Right lobe of liver (tissue), 6 donors: Measurements from ENCODE around the gene PAGE2B. TPM values are rescaled to one million over a fixed set of nuclear protein-coding genes. Genes with fewer than 3 reads are reported as not detected.

Experiments used
- ATAC-seq, 4 donors: fragments of 200-7000 bp; cut with Tn5 transposase; one replicate each; pipeline ENCODE4 v1.9.1; 2020; ENCODE audit warnings: mild to moderate bottlenecking in 4 of 4, moderate library complexity in 4 of 4
- DNase-seq, 3 donors: peaks; one replicate each; pipeline ENCODE4 v3.0.0-alpha.2; 2020
- H3K27ac ChIP-seq, 3 donors: fragments of 200-600 bp; one replicate each; pipeline ENCODE4 v1.8.0; 2022
- H3K27me3 ChIP-seq, 2 donors: fragments of 200-600 bp; one replicate each; pipeline ENCODE4 v1.8.0; 2022
- H3K36me3 ChIP-seq, 4 donors: fragments of 200-600 bp; sonication (generic) in 1 of 4; one replicate each; pipeline versions ENCODE4 v1.5.1 to v1.8.0; 2017 to 2022; ENCODE audit warnings: control low read depth in 1 of 4
- H3K4me1 ChIP-seq, 4 donors: fragments of 200-600 bp; sonication (generic) in 1 of 4; one replicate each; pipeline versions ENCODE4 v1.5.1 to v1.8.0; 2017 to 2022; ENCODE audit warnings: control low read depth in 1 of 4
- H3K4me3 ChIP-seq, 3 donors: fragments of 200-600 bp; one replicate each; pipeline ENCODE4 v1.8.0; 2022
- H3K9me3 ChIP-seq, 4 donors: fragments of 200-600 bp; sonication (generic) in 1 of 4; one replicate each; pipeline versions ENCODE4 v1.5.1 to v1.8.0; 2017 to 2022; ENCODE audit warnings: control low read depth in 1 of 4
- POLR2A ChIP-seq: fragments of 450-650 bp; IDR thresholded peaks from one replicate; pipeline ENCODE4 v1.6.1; 2017; ENCODE audit warnings: antibody characterized with exemption, mild to moderate bottlenecking
- WGBS: methylation state at CpG from one replicate; pipeline ENCODE4 v1.1.6; 2018; ENCODE audit warnings: low coverage, low lambda C conversion rate; ENCODE audit not compliant: insufficient coverage; ENCODE audit errors: missing lambda C conversion rate; 5-methylcytosine and 5-hydroxymethylcytosine counted together
- intact Hi-C, 2 donors: fragments of 100-400 bp; cut with DNase I; formaldehyde crosslinking; loops; one replicate each; pipeline versions ENCODE4 v1.11.2 to v1.14.1; 2022
- total RNA-seq, 6 experiments: library from RNA; depleted of rRNA in 2 of 6; stranded (reverse); fragments of >200 nt in 2 of 6; fragmentation: NEBNext Ultra II Directional in 3 of 6; extraction: Animal tissue kit (Norgen Biotek cat#: 25700) in 3 of 6; gene quantifications; one replicate each; pipeline versions ENCODE4 v1.1.0 to v1.2.4, GENCODE V29; 2016 to 2023
- TF ChIP-seq, protein P1 (sequence below), 4 donors: fragments of 200-600 bp in 3 of 4; fragments of 450-650 bp in 1 of 4; IDR thresholded peaks; one replicate each; pipeline versions ENCODE4 v1.5.1 to v1.8.0; 2016 to 2022; ENCODE audit warnings: antibody characterized with exemption in 4 of 4, mild to moderate bottlenecking in 2 of 4
- donor health status: DM: no; HTN: yes; CAD: no.
- donor health status: DM: no; HTN: no; CAD: no.
- donor health status: DM: no; HTN: no; CAD: no.
- donor health status: DM: no; HTN: yes; CAD: no.
- donor health status: DM: no; HTN: yes; CAD: no.

The PAGE2B gene
- total RNA-seq, 6 experiments from 2014 or later: not detected

DNA sequence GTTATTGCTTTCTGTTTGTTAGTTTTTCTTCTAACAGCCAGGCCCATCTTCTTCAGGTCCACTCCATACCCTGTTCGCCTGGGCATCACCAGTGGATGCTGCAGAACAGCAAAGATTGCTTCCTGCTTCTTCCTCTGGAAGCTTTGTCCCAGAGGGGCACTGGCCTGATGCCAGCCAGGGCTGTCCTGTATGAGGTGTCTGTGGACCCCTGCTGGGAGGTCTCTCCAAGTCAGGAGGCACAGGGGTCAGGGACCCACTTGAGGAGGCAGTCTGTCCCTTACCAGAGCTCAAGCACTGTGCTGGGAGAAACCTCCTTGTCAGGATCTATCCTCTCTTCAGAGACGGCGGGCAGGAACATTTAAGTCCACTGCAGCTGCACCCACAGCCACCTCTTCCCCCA is 2.5 kb upstream of the PAGE2B start:
- 33% methylated on average over 1 of the region's 3 CpGs for WGBS
- H3K27me3 ChIP-seq: no peaks in the 10 kb centered on the region
- intact Hi-C loops: no loop called here
- no peak overlapping the region for H3K27ac ChIP-seq
- H3K4me1 ChIP-seq: no peaks in the 10 kb centered on the region
- no peak overlapping the region for H3K4me3 ChIP-seq
- TF ChIP-seq, protein P1, sequence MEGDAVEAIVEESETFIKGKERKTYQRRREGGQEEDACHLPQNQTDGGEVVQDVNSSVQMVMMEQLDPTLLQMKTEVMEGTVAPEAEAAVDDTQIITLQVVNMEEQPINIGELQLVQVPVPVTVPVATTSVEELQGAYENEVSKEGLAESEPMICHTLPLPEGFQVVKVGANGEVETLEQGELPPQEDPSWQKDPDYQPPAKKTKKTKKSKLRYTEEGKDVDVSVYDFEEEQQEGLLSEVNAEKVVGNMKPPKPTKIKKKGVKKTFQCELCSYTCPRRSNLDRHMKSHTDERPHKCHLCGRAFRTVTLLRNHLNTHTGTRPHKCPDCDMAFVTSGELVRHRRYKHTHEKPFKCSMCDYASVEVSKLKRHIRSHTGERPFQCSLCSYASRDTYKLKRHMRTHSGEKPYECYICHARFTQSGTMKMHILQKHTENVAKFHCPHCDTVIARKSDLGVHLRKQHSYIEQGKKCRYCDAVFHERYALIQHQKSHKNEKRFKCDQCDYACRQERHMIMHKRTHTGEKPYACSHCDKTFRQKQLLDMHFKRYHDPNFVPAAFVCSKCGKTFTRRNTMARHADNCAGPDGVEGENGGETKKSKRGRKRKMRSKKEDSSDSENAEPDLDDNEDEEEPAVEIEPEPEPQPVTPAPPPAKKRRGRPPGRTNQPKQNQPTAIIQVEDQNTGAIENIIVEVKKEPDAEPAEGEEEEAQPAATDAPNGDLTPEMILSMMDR (IDR thresholded peaks at IDR 0.05): no peak
- no peak for TF ChIP-seq POLR2A
- DNase-seq (no peak), ATAC-seq (no peak)
- no peaks in the 10 kb centered on the region for H3K36me3 ChIP-seq
- H3K9me3 ChIP-seq: no peaks in the 10 kb centered on the region

DNA sequence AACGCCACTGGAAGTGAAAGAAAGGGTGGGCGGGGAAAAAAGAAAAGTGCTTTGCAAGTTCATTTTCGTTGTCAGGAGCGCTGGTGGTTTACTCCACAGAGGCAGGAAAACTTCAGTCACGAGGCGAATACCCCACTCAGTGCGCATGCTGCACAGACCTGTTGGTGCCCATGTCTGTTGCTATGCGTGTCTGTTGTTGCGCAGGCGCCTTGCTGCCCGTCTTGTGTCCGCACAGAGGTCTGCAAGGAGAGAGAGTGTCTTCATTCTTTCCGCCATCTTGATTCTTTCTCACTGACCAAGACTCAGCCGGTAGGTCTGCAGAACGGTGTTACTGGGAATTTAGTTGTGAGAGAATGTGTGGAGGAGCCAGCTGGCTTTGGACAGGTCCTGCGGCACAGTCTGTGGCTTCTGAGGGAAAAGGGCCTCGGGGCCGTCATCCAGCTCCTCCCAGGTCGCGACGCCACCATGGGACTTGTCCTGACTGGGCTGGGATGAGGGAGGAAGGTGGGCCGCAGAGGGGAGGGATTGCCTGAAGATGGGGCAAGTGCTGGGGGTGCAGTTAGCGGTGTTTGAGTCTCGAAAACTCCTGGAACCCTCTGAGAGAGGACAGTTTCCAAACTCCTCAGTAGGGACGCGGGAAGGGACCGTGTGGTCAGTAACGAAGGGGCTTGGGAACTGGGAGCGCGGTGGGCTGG is 14.1 kb downstream of the PAGE2B start, which contains the start of gene PAGE2:
PAGE2 (plus strand) TSS at position 224 of the 695 bp plus-strand sequence. CDS start 1,003 bp downstream, outside the sequence.
- H3K36me3 ChIP-seq: no peaks in the 10 kb centered on the region
- no peaks in the 10 kb centered on the region for H3K9me3 ChIP-seq
- DNase-seq (no peak), ATAC-seq (no peak)
- intact Hi-C loops: no loop called here
- H3K27ac ChIP-seq: no peak within 1 kb of the TSS
- H3K27me3 ChIP-seq: no peaks in the 10 kb centered on the region
- no peaks in the 10 kb centered on the region for H3K4me1 ChIP-seq
- H3K4me3 ChIP-seq: no peak within 1 kb of the TSS
- 82% methylated on average over 12 of the region's 30 CpGs for WGBS
- TF ChIP-seq POLR2A: no peak
- TF ChIP-seq, protein P1 (IDR thresholded peaks at IDR 0.05): no peak

DNA sequence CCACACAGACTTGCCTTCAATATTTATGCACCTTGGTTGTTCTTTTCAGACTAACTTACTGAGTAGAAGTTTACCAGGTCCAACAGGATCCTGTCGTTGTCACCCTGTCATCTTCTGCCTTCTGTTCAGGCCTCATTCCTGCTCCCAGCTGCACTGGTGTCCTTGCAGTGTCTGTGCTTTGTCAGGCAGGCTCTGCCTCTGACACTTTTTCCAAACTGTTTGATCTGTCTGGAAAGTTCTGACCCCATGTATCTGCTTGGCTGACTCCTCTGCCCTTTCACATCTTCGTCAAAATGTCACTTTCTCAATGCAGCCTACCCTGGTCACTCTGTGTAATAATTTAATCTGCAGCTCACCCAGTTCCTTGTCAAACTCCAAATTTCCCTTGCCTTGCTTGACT is 23.9 kb downstream of the PAGE2B start:
- H3K27me3 ChIP-seq: no peaks in the 10 kb centered on the region
- H3K27ac ChIP-seq: no peak overlapping the region
- H3K36me3 ChIP-seq: no peaks in the 10 kb centered on the region
- intact Hi-C loops: no loop called here
- 20% methylated on average over 2 of the region's 2 CpGs for WGBS
- no peaks in the 10 kb centered on the region for H3K4me1 ChIP-seq
- no peak overlapping the region for H3K4me3 ChIP-seq
- no peak for TF ChIP-seq POLR2A
- TF ChIP-seq, protein P1 (IDR thresholded peaks at IDR 0.05): no peak
- DNase-seq: no peak
- ATAC-seq: no peak
- H3K9me3 ChIP-seq: no peaks in the 10 kb centered on the region

- H3K36me3 ChIP-seq: no peaks in the 10 kb centered on the region
- H3K4me1 ChIP-seq: no peaks in the 10 kb centered on the region
- no peak overlapping the region for H3K4me3 ChIP-seq
- no peak overlapping the region for H3K27ac ChIP-seq
- ATAC-seq (no peak), DNase-seq (no peak)
- TF ChIP-seq, protein P1 (IDR thresholded peaks at IDR 0.05): no peak
- TF ChIP-seq POLR2A: no peak
- H3K9me3 ChIP-seq: no peaks in the 10 kb centered on the region
- 35% methylated on average over 1 of the region's 1 CpG for WGBS
- H3K27me3 ChIP-seq: no peaks in the 10 kb centered on the region
- intact Hi-C loops: no loop called here
Measured at GRCh38 chrX:55099162-55099561, 24.3 kb downstream of the PAGE2B start.
